ENCODE results near the gene POU2F2.

DNA sequence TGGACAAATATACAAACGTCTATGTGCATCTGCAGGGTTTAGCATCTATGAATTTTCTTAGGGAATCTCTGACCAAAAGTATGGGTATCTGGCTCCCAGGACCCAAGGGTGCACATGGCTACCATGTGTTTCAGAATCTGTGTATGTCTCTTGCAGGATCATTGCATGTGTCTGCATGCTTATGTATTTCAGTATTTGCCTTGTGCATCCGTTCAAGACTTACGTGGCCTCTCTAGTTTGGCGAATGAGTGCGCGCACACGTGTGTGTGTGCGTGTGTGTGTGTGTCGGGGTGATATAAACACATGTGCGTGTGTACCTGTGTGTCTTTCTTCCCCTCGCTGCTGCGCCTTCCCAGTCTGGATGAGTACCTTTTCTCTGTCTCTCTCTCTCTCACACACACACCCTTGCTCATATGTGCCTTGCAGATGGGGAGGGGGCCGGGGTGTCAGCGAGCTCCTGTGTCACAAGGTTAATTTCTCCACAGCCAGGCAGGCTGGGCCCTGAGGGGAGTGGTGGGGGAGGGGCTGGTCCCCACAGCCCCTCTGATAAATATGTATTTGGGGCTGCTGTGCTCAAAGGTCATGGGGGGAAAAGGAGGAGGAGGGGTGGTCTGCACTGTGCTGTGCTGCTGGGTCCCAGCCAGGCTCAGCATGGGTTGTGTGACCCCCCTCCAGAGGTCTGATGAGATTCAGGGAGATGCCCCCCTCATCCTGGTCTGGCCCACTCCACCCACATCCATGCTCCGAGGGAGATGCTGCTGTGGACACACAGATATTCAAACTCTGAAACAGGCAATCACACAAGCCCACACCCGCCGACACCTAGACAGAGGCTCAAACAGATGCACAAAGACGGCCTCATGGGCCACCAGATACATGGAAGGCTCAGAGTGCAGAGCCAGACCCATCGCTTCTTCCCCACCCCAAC lies 37.5 kb upstream of the POU2F2 start:
- TF ChIP-seq, protein P1, sequence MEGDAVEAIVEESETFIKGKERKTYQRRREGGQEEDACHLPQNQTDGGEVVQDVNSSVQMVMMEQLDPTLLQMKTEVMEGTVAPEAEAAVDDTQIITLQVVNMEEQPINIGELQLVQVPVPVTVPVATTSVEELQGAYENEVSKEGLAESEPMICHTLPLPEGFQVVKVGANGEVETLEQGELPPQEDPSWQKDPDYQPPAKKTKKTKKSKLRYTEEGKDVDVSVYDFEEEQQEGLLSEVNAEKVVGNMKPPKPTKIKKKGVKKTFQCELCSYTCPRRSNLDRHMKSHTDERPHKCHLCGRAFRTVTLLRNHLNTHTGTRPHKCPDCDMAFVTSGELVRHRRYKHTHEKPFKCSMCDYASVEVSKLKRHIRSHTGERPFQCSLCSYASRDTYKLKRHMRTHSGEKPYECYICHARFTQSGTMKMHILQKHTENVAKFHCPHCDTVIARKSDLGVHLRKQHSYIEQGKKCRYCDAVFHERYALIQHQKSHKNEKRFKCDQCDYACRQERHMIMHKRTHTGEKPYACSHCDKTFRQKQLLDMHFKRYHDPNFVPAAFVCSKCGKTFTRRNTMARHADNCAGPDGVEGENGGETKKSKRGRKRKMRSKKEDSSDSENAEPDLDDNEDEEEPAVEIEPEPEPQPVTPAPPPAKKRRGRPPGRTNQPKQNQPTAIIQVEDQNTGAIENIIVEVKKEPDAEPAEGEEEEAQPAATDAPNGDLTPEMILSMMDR (conservative IDR thresholded peaks at IDR 0.05; ENCODE audit: low read depth in 2 of 2), result no peak
- TF ChIP-seq EZH2phosphoT487 (IDR thresholded peaks at IDR 0.05; ENCODE audit: unreplicated experiment), result no peak
- TF ChIP-seq, protein P2, sequence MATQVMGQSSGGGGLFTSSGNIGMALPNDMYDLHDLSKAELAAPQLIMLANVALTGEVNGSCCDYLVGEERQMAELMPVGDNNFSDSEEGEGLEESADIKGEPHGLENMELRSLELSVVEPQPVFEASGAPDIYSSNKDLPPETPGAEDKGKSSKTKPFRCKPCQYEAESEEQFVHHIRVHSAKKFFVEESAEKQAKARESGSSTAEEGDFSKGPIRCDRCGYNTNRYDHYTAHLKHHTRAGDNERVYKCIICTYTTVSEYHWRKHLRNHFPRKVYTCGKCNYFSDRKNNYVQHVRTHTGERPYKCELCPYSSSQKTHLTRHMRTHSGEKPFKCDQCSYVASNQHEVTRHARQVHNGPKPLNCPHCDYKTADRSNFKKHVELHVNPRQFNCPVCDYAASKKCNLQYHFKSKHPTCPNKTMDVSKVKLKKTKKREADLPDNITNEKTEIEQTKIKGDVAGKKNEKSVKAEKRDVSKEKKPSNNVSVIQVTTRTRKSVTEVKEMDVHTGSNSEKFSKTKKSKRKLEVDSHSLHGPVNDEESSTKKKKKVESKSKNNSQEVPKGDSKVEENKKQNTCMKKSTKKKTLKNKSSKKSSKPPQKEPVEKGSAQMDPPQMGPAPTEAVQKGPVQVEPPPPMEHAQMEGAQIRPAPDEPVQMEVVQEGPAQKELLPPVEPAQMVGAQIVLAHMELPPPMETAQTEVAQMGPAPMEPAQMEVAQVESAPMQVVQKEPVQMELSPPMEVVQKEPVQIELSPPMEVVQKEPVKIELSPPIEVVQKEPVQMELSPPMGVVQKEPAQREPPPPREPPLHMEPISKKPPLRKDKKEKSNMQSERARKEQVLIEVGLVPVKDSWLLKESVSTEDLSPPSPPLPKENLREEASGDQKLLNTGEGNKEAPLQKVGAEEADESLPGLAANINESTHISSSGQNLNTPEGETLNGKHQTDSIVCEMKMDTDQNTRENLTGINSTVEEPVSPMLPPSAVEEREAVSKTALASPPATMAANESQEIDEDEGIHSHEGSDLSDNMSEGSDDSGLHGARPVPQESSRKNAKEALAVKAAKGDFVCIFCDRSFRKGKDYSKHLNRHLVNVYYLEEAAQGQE (IDR thresholded peaks at IDR 0.05; ENCODE audit: unreplicated experiment), result no peak
- TF ChIP-seq POLR2AphosphoS5 (IDR thresholded peaks at IDR 0.05; ENCODE audit: low read depth), result no peak
- TF ChIP-seq ZNF114 (CRISPR knock-in tag; IDR thresholded peaks at IDR 0.05), result no peak
- TF ChIP-seq EZH2 (IDR thresholded peaks at IDR 0.05; ENCODE audit: low read depth, unreplicated experiment), result no peak
- no peak for TF ChIP-seq JUNB (IDR thresholded peaks at IDR 0.05; ENCODE audit: unreplicated experiment)
- no peak for TF ChIP-seq STAT1 (IDR thresholded peaks at IDR 0.05; ENCODE audit: unreplicated experiment)
- TF ChIP-seq, protein P3, sequence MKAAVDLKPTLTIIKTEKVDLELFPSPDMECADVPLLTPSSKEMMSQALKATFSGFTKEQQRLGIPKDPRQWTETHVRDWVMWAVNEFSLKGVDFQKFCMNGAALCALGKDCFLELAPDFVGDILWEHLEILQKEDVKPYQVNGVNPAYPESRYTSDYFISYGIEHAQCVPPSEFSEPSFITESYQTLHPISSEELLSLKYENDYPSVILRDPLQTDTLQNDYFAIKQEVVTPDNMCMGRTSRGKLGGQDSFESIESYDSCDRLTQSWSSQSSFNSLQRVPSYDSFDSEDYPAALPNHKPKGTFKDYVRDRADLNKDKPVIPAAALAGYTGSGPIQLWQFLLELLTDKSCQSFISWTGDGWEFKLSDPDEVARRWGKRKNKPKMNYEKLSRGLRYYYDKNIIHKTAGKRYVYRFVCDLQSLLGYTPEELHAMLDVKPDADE (IDR thresholded peaks at IDR 0.05), result no peak
- no peak for TF ChIP-seq CREB1 (CRISPR knock-in tag; IDR thresholded peaks at IDR 0.05; ENCODE audit: low read depth)

All from GM23338 (cell line).